ENCODE measurements around the gene PIK3AP1.
"Not testable (repeated sequence)": the region's sequence is repeated elsewhere in the genome, so short reads cannot be mapped to it uniquely, and the experiment has no call there.

PIK3AP1 gene, protein sequence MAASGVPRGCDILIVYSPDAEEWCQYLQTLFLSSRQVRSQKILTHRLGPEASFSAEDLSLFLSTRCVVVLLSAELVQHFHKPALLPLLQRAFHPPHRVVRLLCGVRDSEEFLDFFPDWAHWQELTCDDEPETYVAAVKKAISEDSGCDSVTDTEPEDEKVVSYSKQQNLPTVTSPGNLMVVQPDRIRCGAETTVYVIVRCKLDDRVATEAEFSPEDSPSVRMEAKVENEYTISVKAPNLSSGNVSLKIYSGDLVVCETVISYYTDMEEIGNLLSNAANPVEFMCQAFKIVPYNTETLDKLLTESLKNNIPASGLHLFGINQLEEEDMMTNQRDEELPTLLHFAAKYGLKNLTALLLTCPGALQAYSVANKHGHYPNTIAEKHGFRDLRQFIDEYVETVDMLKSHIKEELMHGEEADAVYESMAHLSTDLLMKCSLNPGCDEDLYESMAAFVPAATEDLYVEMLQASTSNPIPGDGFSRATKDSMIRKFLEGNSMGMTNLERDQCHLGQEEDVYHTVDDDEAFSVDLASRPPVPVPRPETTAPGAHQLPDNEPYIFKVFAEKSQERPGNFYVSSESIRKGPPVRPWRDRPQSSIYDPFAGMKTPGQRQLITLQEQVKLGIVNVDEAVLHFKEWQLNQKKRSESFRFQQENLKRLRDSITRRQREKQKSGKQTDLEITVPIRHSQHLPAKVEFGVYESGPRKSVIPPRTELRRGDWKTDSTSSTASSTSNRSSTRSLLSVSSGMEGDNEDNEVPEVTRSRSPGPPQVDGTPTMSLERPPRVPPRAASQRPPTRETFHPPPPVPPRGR

DNA sequence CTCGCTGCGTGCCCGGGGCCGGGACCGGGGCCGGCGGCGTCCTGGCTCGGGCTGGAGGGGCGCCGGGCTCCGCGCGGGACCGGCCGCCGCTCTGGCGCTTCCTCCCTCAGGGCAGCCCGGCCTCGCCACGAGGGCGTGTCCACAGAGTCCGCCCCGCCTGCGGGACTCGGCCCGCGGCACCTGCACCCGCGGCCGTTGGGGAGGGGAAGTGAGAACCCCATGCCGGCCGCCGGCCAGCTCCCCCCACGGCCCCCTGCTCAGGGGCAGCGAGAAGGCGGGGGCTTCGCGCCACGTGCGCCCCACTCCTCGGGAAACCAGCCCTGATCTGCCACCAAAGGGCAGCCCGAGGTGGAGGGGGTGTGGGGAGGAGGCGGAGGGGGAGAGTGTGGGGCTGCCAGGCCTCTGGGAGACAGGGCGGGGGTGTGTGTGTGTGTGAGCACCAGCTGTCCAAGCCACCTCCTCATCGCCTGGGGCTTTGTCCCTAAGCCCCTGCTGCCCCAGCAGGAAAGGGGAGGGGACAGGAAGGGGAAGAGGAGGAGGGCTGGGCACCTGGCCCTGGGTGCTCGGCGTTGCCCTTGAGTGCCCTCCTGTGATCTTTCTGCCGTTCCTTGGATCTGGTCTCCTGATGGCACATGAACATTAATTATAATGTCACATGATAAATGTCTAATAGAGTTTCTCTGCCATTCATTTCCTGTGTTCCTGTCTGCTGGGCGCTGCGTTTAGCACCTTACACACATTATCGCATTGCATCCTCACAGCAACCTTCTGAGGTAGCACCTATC lies at the start of gene PIK3AP1:
Gene PIK3AP1, minus strand, starts transcription at position 93 of the 785 bp plus-strand sequence. CDS start 120 bp downstream, outside the sequence.
- peak; percentile 80 for DNase-seq (ENCODE audit: low spot score)

DNA sequence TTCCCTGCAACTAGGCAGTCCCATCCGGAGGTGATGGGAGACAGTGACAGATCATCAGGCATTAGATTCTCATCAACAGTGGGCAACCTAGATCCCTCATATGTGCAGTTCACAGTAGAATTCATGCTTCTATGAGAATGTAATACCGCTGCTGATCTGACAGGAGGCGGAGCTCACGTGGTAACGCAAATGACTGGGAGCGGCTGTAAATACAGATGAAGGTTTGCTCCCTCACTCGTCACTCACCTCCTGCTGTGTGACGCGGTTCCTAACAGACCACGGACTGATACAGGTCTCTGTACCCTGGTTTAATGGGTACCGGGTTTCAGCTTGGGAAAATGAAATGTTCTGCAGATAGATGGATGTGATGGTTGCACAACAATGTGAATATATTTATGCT lies 47.8 kb upstream of the PIK3AP1 start:
- no peak for DNase-seq (ENCODE audit: low spot score)

DNA sequence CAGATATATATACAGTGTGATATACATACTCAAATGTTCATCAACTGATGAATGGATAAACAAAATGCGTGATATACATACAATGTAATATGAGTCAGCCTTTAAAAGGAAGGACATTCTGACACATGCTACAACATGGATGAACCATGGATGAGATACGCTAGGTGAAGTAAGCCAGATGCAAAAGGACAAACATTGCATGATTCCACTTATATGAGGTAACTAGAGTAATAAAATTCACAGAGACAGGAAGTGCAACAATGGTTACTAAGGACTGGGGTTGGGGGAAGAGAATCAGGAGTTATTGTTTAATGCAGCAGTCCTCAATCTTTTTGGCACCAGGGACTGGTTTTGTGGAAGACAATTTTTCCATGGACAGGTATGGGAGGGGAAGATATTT lies 47.3 kb upstream of the PIK3AP1 start:
- no peak for DNase-seq (ENCODE audit: low spot score)

DNA sequence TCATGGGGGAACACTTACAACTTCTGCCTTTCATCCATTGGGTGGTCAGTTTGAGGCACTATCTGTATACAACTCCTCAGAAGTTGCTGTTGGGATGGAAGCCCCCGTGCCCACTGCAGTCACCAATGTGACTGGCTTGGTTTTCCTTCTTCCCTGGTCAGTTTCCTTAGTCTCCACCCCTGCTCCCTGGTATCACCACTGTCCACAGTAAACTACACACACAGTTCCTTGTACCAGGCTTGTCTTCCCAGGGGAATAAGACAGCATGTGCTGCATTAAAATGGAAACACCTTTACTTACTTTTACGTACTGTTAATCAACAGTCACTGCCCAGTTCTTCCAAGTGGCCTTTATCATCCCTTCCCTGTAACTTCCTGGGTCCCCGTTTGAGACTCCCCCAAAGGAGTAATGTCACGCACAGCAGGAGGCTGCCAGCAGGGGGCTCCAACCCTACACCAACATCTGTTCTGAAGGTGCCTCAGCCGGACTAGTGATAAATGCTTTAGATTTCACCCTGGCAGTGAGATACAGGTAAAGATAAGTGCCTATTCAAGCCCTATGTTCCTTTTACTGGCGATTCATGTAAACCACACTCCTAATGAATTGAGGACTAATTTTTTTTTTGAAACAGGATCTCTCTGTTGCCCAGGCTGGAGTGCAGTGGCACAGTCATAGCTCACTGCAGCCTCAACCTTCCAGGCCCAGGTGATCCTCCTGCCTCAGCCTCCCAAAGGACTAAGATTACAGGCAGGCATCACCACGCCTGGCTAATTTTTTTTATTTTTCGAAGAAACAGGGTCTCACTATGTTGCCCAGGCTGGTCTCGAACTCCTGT lies 45.3 kb upstream of the PIK3AP1 start:
- peak; percentile 60 for DNase-seq (ENCODE audit: low spot score)

DNA sequence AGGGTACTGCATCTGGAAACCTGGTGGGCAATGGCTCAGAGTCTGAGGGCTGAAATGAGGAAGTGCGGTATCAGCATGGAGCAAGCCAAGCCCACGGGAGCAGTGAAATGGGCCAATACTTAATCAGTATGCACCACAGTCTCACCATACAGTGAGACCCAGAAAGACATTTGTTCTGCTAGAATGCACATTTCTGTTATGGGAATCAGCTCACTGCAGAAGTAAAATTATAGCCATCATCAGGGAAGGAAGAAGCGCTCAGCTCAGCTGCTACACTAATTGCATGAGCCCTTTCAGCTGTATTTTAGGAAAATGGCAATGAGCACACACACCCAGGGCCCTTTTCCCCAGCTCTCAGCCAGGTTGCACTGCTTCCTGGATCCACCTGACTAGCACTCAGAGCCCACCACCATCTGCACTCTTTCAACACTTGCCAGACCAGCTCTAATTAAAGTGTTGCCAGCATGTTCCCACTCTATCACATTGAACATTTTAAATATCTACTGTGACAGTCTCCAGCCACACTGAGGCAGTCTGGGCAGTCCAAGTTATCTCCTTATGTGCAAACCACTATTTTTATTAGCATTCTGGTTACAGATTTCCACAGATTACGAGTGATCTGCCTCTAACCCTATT lies 44.2 kb upstream of the PIK3AP1 start:
- no peak for DNase-seq (ENCODE audit: low spot score)

DNA sequence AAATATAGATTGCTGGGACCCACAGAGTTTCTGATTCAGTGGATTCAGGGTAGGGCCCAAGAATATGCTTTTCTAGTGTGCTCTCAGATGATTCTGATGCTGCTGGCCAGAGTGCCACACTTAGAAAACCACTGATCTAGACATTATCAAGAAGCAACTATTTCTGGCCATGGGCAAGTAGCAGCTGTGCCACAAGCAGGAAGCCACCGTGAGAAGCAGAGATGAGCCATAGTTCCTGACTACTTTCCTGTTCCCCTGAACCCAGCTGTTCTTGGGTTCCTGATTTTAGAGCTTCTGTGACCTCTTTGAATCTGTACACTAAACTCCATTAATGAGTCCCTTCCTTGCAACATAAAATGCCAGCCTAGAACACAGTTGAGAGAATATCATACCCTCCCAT lies 38.1 kb upstream of the PIK3AP1 start:
- no peak for DNase-seq (ENCODE audit: low spot score)

DNA sequence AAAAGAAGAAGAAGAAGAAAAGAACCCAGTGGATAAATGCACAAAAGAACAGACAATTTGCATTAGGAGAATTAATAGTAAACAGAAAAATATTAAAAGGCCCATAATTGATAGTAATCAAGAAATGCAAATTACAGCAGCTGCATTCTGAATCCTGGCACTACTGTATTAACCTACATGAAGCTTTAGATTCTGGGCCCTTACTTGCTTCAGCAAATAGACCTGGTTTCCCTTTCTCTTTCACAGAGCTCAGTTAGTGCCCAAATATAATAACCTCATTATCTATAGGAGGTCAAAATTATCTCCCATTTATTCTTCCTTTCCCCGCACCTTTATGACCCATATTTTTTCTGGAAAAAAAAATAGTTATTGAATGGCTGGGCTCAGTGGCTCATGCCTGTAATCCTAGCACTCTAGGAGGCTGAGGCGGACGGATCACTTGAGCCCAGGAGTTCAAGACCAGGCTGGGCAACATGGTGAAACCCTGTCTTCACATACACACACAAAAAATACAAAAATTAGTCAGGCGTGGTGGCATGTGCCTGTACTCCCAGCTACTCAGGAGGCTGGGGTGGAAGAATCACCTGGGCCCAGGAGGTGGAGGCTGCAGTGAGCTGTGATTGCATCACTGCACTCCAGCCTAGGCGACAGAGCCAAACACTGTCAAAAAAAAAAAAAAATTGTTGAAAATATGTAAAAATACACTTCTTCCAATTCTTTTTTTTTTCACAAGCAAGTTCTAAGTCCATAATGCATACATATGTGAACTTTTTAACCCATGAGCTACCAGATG lies 36.0 kb upstream of the PIK3AP1 start:
- no peak for DNase-seq (ENCODE audit: low spot score)

DNA sequence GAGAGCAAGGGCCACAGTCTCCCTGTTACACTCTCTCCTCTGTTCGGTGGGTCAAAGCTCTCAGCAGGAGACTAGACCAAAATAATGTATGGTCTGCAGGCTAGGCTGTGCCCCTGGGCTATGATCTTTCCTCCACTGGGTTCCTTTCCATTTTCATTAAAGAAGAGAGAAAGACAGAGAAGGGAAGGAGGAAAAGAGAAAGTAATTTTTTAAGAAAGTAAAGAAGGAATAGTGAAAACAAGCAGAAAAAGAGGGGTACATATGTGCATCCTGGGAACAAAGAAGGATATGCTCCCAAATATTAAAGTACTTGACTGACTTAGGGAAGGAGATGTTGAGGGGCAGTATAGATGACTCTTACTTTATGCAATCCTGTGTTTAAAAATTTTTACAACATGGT lies 33.6 kb upstream of the PIK3AP1 start:
- no peak for DNase-seq (ENCODE audit: low spot score)

DNA sequence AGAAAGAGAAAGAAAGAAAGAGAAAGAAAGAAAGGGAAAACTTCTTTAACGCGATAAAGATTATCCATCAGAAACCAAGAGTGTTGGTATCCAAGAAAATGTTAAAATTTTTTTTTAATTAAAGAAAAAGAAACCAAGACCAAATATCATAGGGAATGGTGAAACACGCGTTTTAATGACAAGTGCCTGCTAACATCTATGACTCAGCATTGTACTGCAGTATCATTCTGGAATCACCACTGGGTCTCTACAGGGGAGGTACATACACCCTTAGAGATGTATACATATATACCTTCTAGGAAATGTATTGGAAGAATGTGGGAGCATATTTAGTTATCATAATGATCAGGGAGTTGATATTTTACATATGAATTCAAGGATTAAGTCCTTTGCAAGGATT lies 32.1 kb upstream of the PIK3AP1 start:
- DNase-seq (ENCODE audit: low spot score) = no peak

DNA sequence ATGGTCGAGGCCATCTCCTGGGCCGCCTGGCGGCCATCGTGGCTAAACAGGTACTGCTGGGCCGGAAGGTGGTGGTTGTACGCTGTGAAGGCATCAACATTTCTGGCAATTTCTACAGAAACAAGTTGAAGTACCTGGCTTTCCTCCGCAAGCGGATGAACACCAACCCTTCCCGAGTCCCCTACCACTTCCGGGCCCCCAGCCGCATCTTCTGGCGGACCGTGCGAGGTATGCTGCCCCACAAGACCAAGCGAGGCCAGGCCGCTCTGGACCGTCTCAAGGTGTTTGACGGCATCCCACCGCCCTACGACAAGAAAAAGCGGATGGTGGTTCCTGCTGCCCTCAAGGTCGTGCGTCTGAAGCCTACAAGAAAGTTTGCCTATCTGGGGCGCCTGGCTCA lies 30.0 kb upstream of the PIK3AP1 start:
- DNase-seq (ENCODE audit: low spot score) = not testable (repeated sequence)

DNA sequence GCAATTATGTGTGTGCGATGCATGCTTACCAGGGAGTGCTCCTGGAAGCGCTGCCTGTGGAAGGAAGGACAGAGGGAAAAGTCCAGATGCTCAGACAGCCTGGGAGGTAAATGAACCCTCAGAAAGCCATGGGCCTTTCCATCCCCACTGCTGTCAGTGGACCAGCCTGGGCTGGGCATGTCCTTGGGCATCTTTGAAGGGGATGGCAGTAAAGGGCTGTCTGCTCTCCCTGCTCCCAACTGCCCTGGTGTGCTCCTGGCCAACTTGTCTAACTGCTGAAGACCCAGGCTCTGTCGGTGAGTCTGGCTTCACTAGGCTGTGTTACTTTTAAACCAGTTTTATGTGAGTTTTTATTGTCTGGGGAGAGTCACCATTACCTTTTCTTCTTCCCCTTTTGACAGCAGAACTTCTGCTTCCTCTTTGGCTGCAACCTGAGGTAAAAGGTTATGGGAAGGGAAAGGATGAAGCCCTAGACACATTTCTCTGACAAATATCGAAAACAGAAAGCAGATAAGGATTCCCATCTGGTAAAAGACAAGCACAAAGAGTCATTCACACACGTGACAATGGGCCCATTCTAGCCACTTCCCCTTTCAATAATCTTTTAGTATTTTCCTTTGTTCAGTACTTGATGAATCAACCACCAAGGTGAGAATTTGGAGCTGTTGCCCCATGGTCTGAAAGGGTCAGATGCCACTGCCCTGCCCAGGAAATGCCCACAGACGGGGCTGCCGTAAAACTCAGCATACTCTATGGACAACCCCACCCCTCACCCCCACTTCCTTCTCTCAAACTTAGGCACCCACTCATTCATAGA lies 27.6 kb upstream of the PIK3AP1 start:
- no peak for DNase-seq (ENCODE audit: low spot score)

DNA sequence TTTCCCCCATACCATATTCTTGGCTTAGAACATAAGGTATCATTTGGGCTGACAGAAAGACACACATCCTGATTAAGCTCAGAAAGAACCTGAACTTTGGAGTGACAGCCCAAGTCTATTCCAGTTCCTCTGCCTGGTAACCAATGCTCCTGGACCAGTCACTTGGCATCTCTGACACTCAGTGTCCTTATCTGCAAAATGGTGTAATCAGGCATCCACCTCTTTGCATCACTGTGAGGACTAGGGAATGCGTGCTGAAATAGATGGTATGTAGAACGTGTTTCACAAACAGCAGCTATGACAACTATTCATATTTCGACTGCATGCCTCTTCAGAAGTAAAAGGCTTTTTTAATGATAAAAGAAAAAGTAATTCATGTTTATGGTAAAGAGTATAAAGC lies 26.2 kb upstream of the PIK3AP1 start:
- DNase-seq (ENCODE audit: low spot score) = no peak

DNA sequence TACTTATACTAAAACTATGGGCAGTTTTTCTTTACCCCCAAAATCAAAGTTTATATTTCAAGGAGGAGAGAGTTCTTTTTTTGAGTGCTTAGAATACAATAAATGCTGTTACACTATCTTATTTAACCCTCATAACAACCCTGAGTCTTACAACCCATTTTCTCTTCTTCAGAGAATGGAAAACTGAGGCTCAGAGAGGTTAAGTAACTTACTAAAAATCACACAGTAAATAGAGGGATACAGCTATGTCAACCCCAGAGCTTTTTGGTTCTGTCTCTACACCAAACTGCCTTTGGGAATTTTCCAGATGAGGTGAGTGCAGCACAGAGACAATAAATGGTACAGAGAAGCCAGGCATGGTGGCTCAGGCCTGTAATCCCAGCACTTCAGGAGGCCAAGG lies 25.6 kb upstream of the PIK3AP1 start:
- no peak for DNase-seq (ENCODE audit: low spot score)

DNA sequence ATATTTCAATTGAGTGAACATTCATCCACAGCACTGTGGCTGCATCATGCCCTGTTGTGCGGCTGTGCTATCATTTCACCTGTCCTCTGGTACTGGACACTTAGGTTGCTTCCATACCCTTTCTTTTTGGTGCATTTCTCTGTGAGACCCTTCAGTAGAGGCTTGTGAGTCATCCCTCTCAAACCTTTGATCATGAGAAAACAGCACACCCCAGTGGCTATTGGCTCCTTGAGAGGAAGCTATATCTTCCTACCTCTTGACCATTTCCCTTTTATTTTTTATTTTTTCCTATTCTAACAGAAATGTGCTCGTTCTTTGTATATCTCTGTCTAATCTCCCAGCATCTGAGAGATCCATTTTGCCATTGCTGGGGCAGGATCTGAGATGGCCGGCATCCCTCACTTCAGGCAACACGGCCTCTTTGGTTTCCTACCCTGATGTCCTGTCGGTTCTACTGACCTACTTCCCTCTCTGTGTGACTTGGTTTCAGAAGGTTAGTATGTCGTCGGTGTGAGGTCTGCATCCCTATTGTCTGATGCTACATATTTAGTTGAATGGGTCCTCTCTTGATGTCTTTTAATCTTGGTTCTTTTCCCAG lies 23.8 kb upstream of the PIK3AP1 start:
- DNase-seq (ENCODE audit: low spot score) = no peak

DNA sequence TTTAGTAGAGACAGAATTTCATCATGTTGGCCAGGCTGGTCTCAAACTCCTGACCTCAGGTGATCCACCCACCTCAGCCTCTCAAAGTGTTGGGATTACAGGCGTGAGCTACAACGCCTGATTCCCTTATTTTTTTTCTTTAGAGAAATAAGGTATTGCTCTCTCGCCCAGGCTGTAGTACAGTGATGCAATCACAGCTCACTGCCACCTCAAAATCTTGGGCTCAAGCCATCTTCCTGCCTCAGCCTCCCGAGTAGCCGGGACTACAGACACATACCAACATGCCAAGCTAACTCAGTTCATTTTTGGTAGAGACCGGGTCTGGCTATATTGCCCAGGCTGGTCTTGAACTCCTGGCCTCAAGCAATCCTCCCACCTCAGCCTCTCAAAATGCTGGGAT lies 21.2 kb upstream of the PIK3AP1 start:
- DNase-seq (ENCODE audit: low spot score) = not testable (repeated sequence)

DNA sequence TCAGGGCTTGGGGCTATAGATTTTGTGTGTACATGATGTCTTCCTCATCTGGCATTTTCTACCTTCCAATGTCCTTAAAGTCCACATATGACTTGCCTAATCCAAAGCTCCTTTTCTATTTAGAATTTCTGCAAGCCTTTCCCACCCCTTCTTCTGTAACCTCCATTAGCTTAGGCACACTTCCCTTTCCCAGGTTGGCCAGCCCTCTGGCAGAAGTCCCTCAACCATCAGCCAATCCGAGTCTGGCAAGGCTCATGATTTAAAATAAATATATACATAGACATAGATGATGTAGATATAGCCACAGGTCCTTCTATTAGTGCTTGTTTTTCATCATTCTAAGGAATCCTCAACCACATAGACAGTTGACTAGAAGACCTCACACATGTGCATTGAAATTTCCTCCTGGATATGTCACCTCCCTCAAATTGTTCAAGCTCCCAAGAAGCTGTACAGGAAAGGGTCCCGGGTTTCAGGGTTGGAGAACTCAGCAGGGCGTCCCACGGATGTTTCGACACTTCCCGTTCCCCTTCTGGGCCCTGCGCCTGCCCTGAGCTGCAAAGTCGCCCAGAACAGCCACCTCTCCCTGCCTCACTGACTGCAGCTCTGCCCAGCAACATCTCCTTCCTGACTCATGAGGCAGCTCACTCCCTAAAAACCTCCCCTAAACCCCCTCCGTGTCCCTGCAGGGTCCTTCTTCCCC lies 20.4 kb upstream of the PIK3AP1 start:
- no peak for DNase-seq (ENCODE audit: low spot score)

DNA sequence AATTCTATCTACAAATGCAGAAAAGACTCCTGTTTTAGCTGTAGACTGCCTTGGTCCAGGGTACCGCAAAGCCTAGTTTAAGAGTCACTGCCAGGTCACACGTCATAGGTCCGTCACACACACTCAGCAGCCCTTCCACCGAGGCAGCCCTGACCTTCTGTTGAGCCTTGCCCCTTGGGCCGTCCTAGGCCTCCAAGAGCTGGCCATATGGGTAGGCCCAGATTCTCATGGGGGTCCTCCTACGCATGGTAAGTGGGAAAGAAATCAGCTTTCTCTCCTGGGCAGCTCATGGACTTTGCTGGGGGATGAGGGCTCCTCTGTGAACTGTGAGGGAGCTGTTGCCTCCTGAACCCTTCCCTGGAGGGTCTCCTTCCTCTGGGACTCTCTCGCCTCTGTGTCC lies 19.8 kb upstream of the PIK3AP1 start:
- no peak for DNase-seq (ENCODE audit: low spot score)

DNA sequence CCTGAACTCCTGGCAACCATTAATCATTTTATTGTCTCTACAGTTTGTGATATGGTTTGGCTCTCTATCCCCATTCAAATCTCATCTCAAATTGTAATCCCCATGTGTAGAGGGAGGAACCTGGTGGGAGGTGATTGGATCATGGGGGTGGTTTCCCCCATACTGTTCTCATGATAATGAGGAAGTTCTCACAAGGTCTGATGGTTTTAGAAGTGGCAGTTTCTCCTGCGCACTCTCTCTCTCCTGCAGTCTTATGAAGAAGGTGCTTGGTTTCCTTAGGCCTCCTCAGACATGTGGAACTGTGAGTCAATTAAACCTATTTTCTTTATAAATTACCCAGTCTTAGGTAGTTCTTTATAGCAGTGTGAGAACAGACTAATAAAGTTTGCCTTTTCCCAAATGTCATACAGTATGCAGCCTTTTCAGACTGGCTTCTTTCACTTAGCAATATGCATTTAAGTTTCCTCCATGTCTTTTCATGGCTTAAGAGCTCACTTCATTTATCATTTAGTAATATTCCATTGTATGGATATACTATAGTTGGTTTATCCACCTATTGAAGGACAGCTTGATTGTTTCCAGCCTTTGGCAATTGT lies 17.1 kb upstream of the PIK3AP1 start:
- not testable (repeated sequence) for DNase-seq (ENCODE audit: low spot score)
